Retinal pigment epithelial cell (primary cell): ENCODE measurements around the gene TNS3.

Source experiments
- DNase-seq: peaks from one replicate; pipeline ENCODE4 v3.0.0-alpha.2; 2010; ENCODE audit warnings: low read depth
- H3K4me3 ChIP-seq: 2 replicates; pipeline ENCODE4 v1.5.1; 2011; ENCODE audit warnings: mild to moderate bottlenecking, low read length, control low read depth, moderate library complexity
- CTCF ChIP-seq: conservative IDR thresholded peaks from 2 replicates; pipeline ENCODE4 v1.5.1; 2011; ENCODE audit warnings: low read depth, low read length, control low read depth, inconsistent platforms

Gene TNS3

DNA sequence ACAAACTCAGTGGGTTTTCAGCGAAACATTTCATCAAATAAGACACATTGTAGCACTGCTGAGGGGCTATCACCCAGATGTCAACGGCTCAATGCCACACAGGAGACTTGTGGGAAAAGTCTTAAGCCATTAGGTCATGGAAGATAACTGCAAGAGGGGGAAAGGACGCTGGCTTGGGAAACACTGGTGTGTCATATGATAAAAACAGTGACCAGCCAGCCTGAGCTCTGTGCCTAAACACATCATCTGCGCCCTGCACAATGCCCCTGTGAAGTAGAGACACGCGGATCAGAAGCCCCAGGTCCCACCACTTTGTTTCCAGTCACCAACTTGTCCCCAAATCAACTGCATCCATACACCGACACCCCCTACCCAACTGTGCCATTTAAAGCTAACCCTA lies 116.7 kb downstream of the TNS3 start:
- no peak for TF ChIP-seq CTCF
- no peak overlapping the region for H3K4me3 ChIP-seq
- no peak for DNase-seq

DNA sequence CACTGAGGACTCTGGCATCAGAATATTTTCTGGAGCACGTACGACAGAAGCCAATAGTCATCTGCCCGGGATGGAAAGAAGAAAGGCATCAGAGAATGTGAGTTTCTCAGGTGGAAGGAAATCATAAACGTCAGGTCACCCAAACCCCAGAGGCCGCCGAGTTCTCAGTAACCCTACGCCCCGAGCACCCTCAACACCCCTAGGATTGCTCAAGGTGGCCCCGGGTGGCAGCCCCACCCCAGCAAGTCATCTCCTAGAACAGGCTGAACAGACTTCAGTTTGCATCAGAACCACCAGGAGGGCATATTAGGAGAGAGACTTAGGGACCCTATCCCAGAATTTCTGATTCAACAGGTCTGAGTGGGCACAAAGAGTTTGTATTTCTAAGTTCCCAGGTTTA lies 117.6 kb downstream of the TNS3 start:
- TF ChIP-seq CTCF = no peak
- H3K4me3 ChIP-seq = no peak overlapping the region
- no peak for DNase-seq

DNA sequence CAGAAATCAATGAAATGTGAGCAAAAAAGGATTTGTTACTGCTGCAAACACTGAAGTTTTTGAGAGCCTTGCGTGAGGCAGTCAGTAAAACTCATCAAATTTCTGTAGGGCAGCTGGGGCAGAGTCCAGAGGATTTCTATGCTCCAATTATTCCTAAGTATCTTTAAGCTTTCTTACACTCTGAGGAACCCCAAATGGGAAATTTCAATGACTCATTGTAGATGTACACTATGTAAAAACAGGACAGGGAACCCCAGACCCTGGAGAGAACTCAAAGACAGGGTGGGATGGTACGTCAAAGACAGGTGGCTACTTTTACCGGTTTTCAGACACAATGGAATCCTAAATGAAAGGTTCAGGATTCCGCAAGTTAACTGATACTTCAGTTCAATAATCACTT lies 120.2 kb downstream of the TNS3 start:
- no peak for TF ChIP-seq CTCF
- no peak for DNase-seq
- no peak overlapping the region for H3K4me3 ChIP-seq

DNA sequence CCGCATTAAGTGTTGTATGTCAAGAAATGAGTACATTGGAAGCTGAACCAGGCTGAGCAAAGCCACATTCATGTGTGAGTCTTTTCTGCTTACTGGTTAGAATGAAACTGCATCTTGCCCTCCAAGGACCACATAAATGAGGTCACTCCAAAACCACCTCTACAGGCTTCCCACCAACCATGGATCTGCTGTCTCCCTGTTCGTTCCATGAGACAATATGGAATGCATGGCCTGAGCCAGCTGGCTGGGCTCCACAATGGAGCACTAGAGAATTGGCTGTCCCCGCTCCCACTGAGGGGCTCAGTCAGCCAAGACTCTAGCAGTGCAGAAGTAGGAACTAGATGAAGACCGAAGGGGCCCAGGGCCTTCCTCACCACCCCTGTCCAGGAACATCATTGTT lies 120.8 kb downstream of the TNS3 start:
- no peak for DNase-seq
- TF ChIP-seq CTCF = no peak
- no peak overlapping the region for H3K4me3 ChIP-seq

- no peak overlapping the region for H3K4me3 ChIP-seq
- DNase-seq = no peak
- no peak for TF ChIP-seq CTCF
Measured at GRCh38 chr7:47460251-47460989, 121.5 kb downstream of the TNS3 start.

GRCh38 chr7:47458486-47458885 lies 123.4 kb downstream of the TNS3 start:
- no peak for DNase-seq
- TF ChIP-seq CTCF = no peak
- no peak overlapping the region for H3K4me3 ChIP-seq

- H3K4me3 ChIP-seq = no peak overlapping the region
Measured at GRCh38 chr7:47458057-47458456, 123.9 kb downstream of the TNS3 start.

More at GRCh38 chr7:47458057-47458456, 123.9 kb downstream of the TNS3 start:
- TF ChIP-seq CTCF = no peak
- no peak for DNase-seq
